GM21723 (cell line): Measurements from ENCODE around the gene CACNA2D3.
A peak's percentile ranks its signal among the peaks of the same experiment; 100 is the strongest.
"Not testable (repeated sequence)": the region's sequence is repeated elsewhere in the genome, so short reads cannot be mapped to it uniquely, and the experiment has no call there.

ENCODE experiments used
- ATAC-seq: cut with Tn5 transposase; IDR thresholded peaks from one replicate; pipeline ENCODE4 v1.9.1; 2021; ENCODE audit warnings: mild to moderate bottlenecking, moderate library complexity; ENCODE audit not compliant: unreplicated experiment

The CACNA2D3 gene

DNA sequence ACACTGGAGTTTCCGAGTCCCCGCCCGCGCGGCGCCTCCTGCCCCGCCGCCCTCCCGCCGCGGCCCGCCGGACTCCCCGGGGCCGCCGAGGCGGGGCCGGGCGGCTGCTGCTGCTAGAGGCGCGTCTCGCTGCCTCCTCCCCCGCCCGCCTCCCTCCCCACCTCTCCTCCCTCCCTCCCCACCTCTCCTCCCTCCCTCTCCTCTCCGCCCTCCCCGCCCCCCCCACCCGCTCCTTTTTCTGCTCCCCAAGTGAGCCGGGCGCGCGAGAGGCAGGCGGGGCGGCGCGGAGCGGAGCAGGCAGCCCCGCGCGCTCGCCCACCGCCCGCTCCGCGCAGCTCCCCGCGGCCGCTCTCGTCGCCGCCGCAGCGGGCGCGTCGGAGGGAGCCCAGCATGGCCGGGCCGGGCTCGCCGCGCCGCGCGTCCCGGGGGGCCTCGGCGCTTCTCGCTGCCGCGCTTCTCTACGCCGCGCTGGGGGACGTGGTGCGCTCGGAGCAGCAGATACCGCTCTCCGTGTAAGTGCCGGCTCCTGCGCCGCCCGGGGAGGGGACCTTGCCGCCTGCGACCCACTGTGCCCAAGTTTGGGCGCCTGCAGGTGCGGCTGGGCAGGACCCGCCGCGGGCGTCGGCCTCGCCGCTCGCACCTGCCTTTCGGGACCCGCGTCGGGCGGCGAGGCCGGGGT lies at the start of gene CACNA2D3:
Gene CACNA2D3 (plus strand): TSS at position 229 of the 679 bp plus-strand sequence.
- ATAC-seq = no peak

- ATAC-seq = no peak
These were observed 49.0 kb upstream of the CACNA2D3 start for GRCh38 chr3:54073386-54073785.

DNA sequence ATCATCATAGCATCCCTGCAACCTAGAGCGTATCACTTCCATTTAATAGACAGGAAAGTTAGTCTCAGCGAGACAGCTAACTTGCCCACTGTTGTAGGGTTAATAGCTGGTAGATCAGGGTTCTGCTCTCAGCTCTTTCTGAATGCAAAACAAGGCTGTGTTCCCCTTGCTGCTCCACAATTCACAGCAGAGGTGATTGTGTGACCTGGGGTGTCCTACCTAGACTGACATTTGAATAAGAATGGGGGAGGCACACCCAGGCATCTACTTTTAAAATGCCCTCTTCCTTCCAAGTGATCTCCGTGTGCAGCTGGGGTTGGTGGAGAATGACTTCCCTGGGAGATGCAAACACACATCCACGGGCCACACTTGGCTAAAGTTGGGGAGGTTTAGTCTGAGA lies 43.0 kb upstream of the CACNA2D3 start:
- no peak for ATAC-seq

GRCh38 chr3:54079730-54080325 lies 42.5 kb upstream of the CACNA2D3 start:
- no peak for ATAC-seq

DNA sequence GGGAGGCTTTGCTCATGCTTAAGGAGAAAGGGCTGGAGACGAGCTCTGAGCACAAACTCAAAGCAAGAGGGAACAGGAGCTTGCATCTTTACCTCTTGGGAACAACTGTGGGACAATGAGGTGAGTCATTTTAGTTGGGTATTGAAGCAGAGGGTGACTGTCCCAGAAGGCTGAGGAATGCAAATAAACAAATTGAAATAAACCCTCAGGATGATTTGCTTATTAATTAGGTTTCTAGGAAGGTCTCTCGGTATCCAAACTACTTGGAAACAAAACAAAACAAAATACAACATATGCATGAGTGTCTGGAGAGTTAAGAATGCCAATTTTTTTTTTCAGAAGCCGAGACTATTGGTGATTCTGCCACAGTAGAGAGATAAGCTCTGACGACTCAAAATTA lies 38.4 kb upstream of the CACNA2D3 start:
- ATAC-seq = no peak

- ATAC-seq = no peak
These were observed 36.4 kb upstream of the CACNA2D3 start for GRCh38 chr3:54085936-54086335.

- no peak for ATAC-seq
These were observed 35.5 kb upstream of the CACNA2D3 start for GRCh38 chr3:54086652-54087405.

GRCh38 chr3:54087581-54088410 lies 34.6 kb upstream of the CACNA2D3 start:
- ATAC-seq = no peak

DNA sequence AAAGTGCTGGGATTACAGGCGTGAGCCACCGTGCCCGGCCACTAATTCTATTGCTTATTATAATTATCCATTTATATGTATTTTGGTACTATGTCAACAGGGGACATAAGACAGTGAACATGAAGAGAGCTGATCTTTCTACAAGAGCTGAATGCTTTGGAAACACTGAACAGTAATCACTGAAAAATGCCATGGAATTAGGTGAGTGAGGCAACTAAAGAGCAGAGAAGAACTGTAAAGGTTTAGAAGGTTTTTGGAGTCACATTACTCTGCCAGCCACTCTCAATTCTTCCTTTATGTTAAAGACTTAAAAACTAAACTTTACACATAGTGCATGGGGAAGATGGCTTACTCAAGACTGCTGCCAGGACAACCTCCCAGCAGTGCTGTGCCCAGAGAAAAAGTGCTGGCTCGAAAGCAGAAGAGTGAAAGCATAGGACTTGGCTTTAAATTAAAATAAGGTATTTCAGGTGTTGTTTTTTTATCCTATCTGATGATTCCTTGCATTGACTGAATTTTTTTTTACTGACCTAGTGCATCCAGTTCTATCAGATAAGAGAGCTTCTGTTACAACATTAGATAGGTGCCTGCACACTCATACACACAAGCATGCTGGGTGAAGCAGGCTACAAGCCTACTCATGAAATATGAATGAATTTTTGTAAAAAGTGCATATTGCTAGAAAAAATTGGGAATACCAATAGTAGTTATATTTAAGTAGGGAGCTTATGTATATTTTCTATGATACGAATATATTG lies 28.7 kb upstream of the CACNA2D3 start:
- no peak for ATAC-seq

GRCh38 chr3:54094926-54095325 lies 27.4 kb upstream of the CACNA2D3 start:
- no peak for ATAC-seq

- no peak for ATAC-seq
These were observed 23.0 kb upstream of the CACNA2D3 start for GRCh38 chr3:54099381-54099780.

- no peak for ATAC-seq
These were observed 18.3 kb upstream of the CACNA2D3 start for GRCh38 chr3:54104084-54104483.

- ATAC-seq = not testable (repeated sequence)
These were observed 6.2 kb upstream of the CACNA2D3 start for GRCh38 chr3:54116129-54116528.

GRCh38 chr3:54120657-54121413 lies 1.5 kb upstream of the CACNA2D3 start:
- peak; percentile 81 for ATAC-seq

DNA sequence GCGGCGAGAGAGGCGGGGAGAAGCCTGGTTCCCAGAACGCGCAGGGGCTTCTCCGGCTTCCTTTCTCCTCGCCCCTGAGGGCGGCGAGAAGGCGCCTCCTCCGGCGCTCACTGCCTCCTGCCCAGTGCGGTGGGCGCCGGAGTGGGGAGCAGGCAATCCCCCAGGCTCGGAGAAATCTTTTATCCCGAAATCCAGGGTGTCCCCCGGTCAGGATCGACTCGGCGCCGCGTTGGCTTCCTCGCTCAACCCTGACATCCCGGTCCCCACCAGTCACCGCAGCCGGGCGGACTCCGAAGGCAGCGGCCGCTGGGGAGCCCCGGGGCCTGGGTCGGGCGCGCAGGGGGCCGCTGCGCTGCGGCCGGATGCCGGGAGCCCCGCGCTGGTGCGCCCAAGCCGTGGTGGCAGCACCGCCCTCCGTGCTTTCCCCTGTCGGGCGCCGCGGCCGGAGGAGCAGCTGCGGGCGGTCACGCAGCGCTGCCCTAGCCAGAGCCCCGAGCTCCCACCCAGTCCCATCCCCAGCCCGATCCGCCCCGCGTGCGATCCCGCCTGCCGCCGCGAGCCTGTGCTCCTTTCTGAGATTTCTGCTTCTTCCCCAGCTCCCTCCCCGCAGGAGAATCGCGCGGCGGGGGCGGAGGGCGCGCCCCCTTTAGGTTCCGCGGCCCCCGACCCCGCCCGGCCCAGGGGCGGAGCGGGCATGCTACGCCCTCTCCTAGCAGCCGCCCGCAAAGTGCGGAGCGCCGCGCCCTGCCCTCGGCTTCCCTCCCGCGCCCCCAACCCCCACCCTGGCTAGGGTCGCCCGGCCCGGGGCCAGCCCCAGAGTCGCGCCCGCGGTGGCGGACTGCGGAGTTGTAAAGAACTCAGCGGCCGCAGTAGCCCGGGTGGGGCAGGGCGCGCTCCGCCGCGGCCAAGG lies 683 bp upstream of the CACNA2D3 start:
- ATAC-seq = peak; percentile 33

DNA sequence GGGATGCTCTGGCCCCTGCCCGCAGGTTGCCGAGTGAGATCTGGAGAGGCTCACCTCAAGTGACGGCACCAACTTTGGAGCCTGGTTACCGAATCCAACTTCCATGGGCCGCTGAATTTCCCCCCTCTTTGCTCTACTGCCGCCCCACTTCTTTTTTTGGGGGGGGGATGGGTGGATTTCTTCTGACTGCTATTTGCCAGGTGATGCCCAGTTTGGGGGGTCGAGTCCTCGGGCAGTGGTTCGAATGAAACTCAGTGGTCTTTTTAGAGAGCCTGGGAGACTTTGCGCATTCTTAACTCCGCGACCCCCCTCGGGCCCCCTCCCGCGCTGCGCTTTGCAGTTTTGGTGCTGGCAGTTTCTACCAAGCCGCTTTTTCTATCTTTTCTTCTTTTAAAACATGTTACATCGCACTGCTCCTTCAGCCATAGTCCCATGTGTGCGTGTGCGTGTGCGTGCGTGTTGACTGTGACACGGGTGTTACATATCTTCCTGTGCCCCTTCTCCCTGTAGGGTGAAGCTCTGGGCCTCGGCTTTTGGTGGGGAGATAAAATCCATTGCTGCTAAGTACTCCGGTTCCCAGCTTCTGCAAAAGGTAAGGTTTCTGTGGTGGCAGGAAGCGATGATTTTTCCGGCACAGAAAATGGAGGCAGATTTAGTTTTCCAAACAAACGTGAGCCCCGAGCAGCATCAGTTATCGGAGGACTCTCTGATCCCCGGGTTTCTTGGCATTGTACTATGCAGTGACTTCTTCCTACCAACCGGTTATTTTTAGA lies 837 bp downstream of the CACNA2D3 start:
- ATAC-seq = no peak

- ATAC-seq = no peak
These were observed 1.4 kb downstream of the CACNA2D3 start for GRCh38 chr3:54123776-54124196.

- no peak for ATAC-seq
These were observed 2.9 kb downstream of the CACNA2D3 start for GRCh38 chr3:54125300-54125699.
